ENCODE measurements around the gene LAD1. TPM values are rescaled to one million over a fixed set of nuclear protein-coding genes. Genes with fewer than 3 reads are reported as not detected.

Gene LAD1
- total RNA-seq, 1 donor from 2014 or later, result not detected

GRCh38 chr1:201346337-201346939 is 52.7 kb downstream of the LAD1 start:
- Mint-ChIP-seq H3K36me3 (ENCODE audit: low read depth) (no peaks in the 10 kb centered on the region), H3K27ac (ENCODE audit: unreplicated experiment) (no peak overlapping the region), H3K4me3 (no peak overlapping the region), H3K27me3 (ENCODE audit: low read depth) (no peaks in the 10 kb centered on the region), H3K9me3 (peaks cover under 1% of the 10 kb centered on the region), H3K4me1 (peaks cover 4% of the 10 kb centered on the region)
- TF ChIP-seq CTCF (conservative IDR thresholded peaks at IDR 0.05), result peak; percentile 69
- DNase-seq (ENCODE audit: low read depth, low spot score), result peak; percentile 48

GRCh38 chr1:201345081-201345355 is 54.1 kb downstream of the LAD1 start:
- Mint-ChIP-seq H3K4me1 (peaks cover 4% of the 10 kb centered on the region), H3K4me3 (no peak overlapping the region), H3K27ac (ENCODE audit: unreplicated experiment) (no peak overlapping the region), H3K9me3 (peaks cover 4% of the 10 kb centered on the region), H3K27me3 (ENCODE audit: low read depth) (no peaks in the 10 kb centered on the region), H3K36me3 (ENCODE audit: low read depth) (no peaks in the 10 kb centered on the region)
- no peak for TF ChIP-seq CTCF (conservative IDR thresholded peaks at IDR 0.05)
- no peak for DNase-seq (ENCODE audit: low read depth, low spot score)

GRCh38 chr1:201344206-201345080 is 54.7 kb downstream of the LAD1 start:
- H3K4me1 Mint-ChIP-seq, result peaks cover 4% of the 10 kb centered on the region
- H3K9me3 Mint-ChIP-seq, result peaks cover 4% of the 10 kb centered on the region
- no peak overlapping the region for H3K27ac Mint-ChIP-seq (ENCODE audit: unreplicated experiment)
- no peak overlapping the region for H3K4me3 Mint-ChIP-seq
- H3K36me3 Mint-ChIP-seq (ENCODE audit: low read depth), result no peaks in the 10 kb centered on the region
- H3K27me3 Mint-ChIP-seq (ENCODE audit: low read depth), result no peaks in the 10 kb centered on the region
- DNase-seq (ENCODE audit: low read depth, low spot score), result no peak
- no peak for TF ChIP-seq CTCF (conservative IDR thresholded peaks at IDR 0.05)

GRCh38 chr1:201341377-201341776 is 57.7 kb downstream of the LAD1 start:
- Mint-ChIP-seq H3K27ac (ENCODE audit: unreplicated experiment) (no peak overlapping the region), H3K9me3 (peaks cover 4% of the 10 kb centered on the region), H3K4me3 (no peak overlapping the region), H3K27me3 (ENCODE audit: low read depth) (no peaks in the 10 kb centered on the region), H3K36me3 (ENCODE audit: low read depth) (no peaks in the 10 kb centered on the region), H3K4me1 (no peaks in the 10 kb centered on the region)
- TF ChIP-seq CTCF (conservative IDR thresholded peaks at IDR 0.05), result no peak
- DNase-seq (ENCODE audit: low read depth, low spot score), result no peak

GRCh38 chr1:201336711-201337450 is 62.2 kb downstream of the LAD1 start:
- Mint-ChIP-seq H3K4me1 (peaks cover 19% of the 10 kb centered on the region), H3K27me3 (ENCODE audit: low read depth) (no peaks in the 10 kb centered on the region), H3K4me3 (no peak overlapping the region), H3K9me3 (peaks cover 4% of the 10 kb centered on the region), H3K27ac (ENCODE audit: unreplicated experiment) (no peak overlapping the region), H3K36me3 (ENCODE audit: low read depth) (no peaks in the 10 kb centered on the region)
- no peak for DNase-seq (ENCODE audit: low read depth, low spot score)
- TF ChIP-seq CTCF (conservative IDR thresholded peaks at IDR 0.05), result no peak
